HL-60 (cell line): ENCODE results near the gene FAM240A.

ENCODE experiments used
- GABPA ChIP-seq: IDR thresholded peaks from 2 replicates; pipeline ENCODE4 v1.6.1; 2012; ENCODE audit warnings: low read depth
- POLR2AphosphoS5 ChIP-seq: IDR thresholded peaks from 2 replicates; pipeline ENCODE4 v1.6.1; 2012; ENCODE audit warnings: low read depth
- SPI1 ChIP-seq: IDR thresholded peaks from 2 replicates; pipeline ENCODE4 v1.6.1; 2012; ENCODE audit warnings: low read depth, mild to moderate bottlenecking, borderline replicate concordance
- TF ChIP-seq, protein P1 (sequence below): IDR thresholded peaks from one replicate; pipeline ENCODE4 v1.5.1; 2011; ENCODE audit warnings: low read length, control low read depth, inconsistent platforms; ENCODE audit not compliant: insufficient read depth
- TF ChIP-seq, protein P2 (sequence below): IDR thresholded peaks from 2 replicates; pipeline ENCODE4 v1.6.1; 2012; ENCODE audit warnings: low read depth; ENCODE audit not compliant: insufficient replicate concordance

DNA sequence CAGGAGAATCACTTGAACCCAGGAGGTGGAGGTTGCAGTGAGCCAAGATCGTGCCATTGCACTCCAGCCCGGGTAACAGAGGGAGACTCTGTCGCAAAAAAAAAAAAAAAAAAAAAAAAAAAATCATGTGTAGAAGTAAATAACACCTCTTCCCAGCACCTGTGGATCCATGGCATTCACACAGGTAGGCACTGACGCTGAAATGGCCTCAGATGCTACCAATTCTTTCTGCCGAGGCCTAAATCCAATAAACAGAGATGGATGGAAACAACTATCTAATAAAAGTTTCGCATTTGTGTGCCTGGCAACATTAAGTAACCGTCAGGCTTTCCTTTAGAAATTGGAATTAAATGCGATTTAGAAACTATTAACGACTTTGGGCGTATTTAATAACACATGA is 35.9 kb upstream of the FAM240A start:
- TF ChIP-seq, protein P1, sequence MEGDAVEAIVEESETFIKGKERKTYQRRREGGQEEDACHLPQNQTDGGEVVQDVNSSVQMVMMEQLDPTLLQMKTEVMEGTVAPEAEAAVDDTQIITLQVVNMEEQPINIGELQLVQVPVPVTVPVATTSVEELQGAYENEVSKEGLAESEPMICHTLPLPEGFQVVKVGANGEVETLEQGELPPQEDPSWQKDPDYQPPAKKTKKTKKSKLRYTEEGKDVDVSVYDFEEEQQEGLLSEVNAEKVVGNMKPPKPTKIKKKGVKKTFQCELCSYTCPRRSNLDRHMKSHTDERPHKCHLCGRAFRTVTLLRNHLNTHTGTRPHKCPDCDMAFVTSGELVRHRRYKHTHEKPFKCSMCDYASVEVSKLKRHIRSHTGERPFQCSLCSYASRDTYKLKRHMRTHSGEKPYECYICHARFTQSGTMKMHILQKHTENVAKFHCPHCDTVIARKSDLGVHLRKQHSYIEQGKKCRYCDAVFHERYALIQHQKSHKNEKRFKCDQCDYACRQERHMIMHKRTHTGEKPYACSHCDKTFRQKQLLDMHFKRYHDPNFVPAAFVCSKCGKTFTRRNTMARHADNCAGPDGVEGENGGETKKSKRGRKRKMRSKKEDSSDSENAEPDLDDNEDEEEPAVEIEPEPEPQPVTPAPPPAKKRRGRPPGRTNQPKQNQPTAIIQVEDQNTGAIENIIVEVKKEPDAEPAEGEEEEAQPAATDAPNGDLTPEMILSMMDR, result no peak
- TF ChIP-seq, protein P2, sequence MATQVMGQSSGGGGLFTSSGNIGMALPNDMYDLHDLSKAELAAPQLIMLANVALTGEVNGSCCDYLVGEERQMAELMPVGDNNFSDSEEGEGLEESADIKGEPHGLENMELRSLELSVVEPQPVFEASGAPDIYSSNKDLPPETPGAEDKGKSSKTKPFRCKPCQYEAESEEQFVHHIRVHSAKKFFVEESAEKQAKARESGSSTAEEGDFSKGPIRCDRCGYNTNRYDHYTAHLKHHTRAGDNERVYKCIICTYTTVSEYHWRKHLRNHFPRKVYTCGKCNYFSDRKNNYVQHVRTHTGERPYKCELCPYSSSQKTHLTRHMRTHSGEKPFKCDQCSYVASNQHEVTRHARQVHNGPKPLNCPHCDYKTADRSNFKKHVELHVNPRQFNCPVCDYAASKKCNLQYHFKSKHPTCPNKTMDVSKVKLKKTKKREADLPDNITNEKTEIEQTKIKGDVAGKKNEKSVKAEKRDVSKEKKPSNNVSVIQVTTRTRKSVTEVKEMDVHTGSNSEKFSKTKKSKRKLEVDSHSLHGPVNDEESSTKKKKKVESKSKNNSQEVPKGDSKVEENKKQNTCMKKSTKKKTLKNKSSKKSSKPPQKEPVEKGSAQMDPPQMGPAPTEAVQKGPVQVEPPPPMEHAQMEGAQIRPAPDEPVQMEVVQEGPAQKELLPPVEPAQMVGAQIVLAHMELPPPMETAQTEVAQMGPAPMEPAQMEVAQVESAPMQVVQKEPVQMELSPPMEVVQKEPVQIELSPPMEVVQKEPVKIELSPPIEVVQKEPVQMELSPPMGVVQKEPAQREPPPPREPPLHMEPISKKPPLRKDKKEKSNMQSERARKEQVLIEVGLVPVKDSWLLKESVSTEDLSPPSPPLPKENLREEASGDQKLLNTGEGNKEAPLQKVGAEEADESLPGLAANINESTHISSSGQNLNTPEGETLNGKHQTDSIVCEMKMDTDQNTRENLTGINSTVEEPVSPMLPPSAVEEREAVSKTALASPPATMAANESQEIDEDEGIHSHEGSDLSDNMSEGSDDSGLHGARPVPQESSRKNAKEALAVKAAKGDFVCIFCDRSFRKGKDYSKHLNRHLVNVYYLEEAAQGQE, result no peak
- TF ChIP-seq GABPA (no peak), POLR2AphosphoS5 (no peak), SPI1 (no peak)
